ENCODE measurements around the gene AATK. TPM values are rescaled to one million over a fixed set of nuclear protein-coding genes. Genes with fewer than 3 reads are reported as not detected.

AATK gene
- total RNA-seq, 1 experiment from 2014 or later = 4.4 TPM

- TF ChIP-seq ZNF274 (IDR thresholded peaks at IDR 0.05; ENCODE audit: low read depth, low read length) (no peak), ZFX (IDR thresholded peaks at IDR 0.05) (no peak), ELF1 (IDR thresholded peaks at IDR 0.05; ENCODE audit: borderline replicate concordance, low read depth) (no peak), CBX3 (IDR thresholded peaks at IDR 0.05; ENCODE audit: low read depth) (no peak), FOSL1 (IDR thresholded peaks at IDR 0.05; ENCODE audit: low read depth) (no peak), POLR2AphosphoS5 (IDR thresholded peaks at IDR 0.05; ENCODE audit: low read depth, low read length) (no peak), EGR1 (IDR thresholded peaks at IDR 0.05; ENCODE audit: low read depth) (no peak)
- TF ChIP-seq, protein P1, sequence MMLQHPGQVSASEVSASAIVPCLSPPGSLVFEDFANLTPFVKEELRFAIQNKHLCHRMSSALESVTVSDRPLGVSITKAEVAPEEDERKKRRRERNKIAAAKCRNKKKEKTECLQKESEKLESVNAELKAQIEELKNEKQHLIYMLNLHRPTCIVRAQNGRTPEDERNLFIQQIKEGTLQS (IDR thresholded peaks at IDR 0.05) = no peak
- intact Hi-C loops (cut with micrococcal nuclease) = no loop called here
- H3K9me3 ChIP-seq (ENCODE audit: control insufficient read depth in 1 of 2, insufficient read depth in 1 of 2, low read depth in 1 of 2, low read length in 2 of 2) = no peaks in the 10 kb centered on the region
- H3K4me1 ChIP-seq (ENCODE audit: control insufficient read depth in 1 of 2, insufficient read depth in 2 of 2, low read length in 2 of 2) = no peaks in the 10 kb centered on the region
- CTCF ChIA-PET = no interaction called here
- no peak overlapping the region for H3K4me2 ChIP-seq (ENCODE audit: low read length)
- BruUV-seq (replicated peaks) = no TSS peak
- POLR2A ChIA-PET = no interaction called here
- no peaks in the 10 kb centered on the region for H3K9me2 ChIP-seq (ENCODE audit: insufficient read depth)
- DNase-seq (ENCODE audit: low read depth, low spot score) = no peak
- RAD21 ChIA-PET (ENCODE audit: low non-redundant PET in 1 of 2, low total read pairs in 2 of 2, uncharacterized antibody in 2 of 2, unreplicated experiment in 2 of 2) = no interaction called here
- no peak for ATAC-seq
- H3K9ac ChIP-seq (ENCODE audit: low read length) = no peak overlapping the region
- H3K36me3 ChIP-seq (ENCODE audit: control insufficient read depth in 1 of 2, insufficient read depth in 2 of 2, low read length in 2 of 2) = peaks cover 0 to 3% of the 10 kb centered on the region in 2 experiments; a peak in 1 of 4 replicates
- H2AFZ ChIP-seq (ENCODE audit: low read depth, low read length, poor library complexity, severe bottlenecking) = no peak overlapping the region
- no peaks in the 10 kb centered on the region for H3K27me3 ChIP-seq (ENCODE audit: insufficient read depth, low read length)
- no peaks in the 10 kb centered on the region for H3K79me2 ChIP-seq (ENCODE audit: insufficient read depth, low read length)
- H3K27ac ChIP-seq (ENCODE audit: low read depth, low read length) = no peak overlapping the region
- H3K4me3 ChIP-seq (replicated peaks in 1 of 2; ENCODE audit: low read depth in 1 of 2, low read length in 2 of 2) = no peak overlapping the region
- no peaks in the 10 kb centered on the region for H4K20me1 ChIP-seq (ENCODE audit: insufficient read depth)
These were observed 24.6 kb upstream of the AATK start for GRCh38 chr17:81190591-81190990.

DNA sequence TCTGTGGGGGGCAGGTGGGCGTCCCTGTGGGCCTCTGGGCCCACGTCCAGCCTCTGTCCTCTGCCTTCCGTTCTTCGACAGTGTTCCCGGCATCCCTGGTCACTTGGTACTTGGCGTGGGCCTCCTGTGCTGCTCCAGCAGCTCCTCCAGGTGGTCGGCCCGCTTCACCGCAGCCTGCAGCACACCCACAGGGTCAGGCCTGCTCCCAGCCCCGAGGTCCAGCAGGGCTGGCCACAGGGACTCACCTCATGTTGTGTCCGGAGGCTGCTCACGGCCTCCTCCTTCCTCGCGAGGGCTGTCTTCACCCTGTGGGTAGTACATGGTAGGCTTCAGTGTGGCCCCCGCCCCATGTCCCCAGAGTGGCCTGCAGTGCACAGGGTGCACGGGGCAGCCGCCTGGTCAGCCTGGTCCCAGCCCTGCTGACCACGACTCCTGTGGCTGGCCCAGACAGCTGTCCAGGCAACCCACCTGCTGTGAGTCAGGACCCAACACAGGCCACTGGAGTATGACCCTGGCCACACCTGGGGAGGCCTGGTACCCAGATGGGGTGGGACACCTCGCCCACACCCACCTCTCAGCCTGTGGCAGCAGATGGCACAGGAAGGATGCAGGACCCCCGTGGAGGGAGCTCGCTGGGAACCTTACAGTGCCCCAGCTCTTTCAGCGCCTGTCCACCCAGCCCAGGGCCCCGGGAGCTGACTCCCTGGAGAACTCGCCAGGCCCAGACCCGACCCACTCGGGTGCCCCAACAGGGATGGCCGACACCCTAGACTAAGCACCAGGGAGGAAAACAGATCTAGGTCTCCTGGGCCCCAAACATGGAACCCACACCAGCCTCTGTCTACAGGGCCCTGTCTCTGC is 23.9 kb upstream of the AATK start:
- peak; percentile 41 to 49 (median 44); a peak in 4 of 6 replicates for TF ChIP-seq CTCF (IDR thresholded peaks at IDR 0.05 in 2 of 3, conservative IDR thresholded peaks at IDR 0.05 in 1 of 3; ENCODE audit: borderline replicate concordance in 1 of 3, insufficient read depth in 1 of 3, low read depth in 2 of 3, low read length in 2 of 3)
- TF ChIP-seq EZH2phosphoT487 (IDR thresholded peaks at IDR 0.05; ENCODE audit: borderline replicate concordance) = no peak
- no peak for TF ChIP-seq TCF7L2 (IDR thresholded peaks at IDR 0.05; ENCODE audit: borderline replicate concordance, extremely low read depth, insufficient read depth, insufficient read length)
- no peak for TF ChIP-seq POLR2A (IDR thresholded peaks at IDR 0.05; ENCODE audit: borderline replicate concordance, extremely low read depth, insufficient read depth, insufficient read length)
- no peak for TF ChIP-seq FOSL1 (IDR thresholded peaks at IDR 0.05; ENCODE audit: low read depth)

More for the DNA sequence above, 23.9 kb upstream of the AATK start:
- no peaks in the 10 kb centered on the region for H4K20me1 ChIP-seq (ENCODE audit: insufficient read depth)
- no peaks in the 10 kb centered on the region for H3K9me3 ChIP-seq (ENCODE audit: control insufficient read depth in 1 of 2, insufficient read depth in 1 of 2, low read depth in 1 of 2, low read length in 2 of 2)
- DNase-seq (ENCODE audit: low read depth, low spot score) (no peak), ATAC-seq (peak; percentile 60)
- H3K36me3 ChIP-seq (ENCODE audit: control insufficient read depth in 1 of 2, insufficient read depth in 2 of 2, low read length in 2 of 2) = peaks cover 0 to 3% of the 10 kb centered on the region in 2 experiments; a peak in 1 of 4 replicates
- H3K27ac ChIP-seq (ENCODE audit: low read depth, low read length) = no peak overlapping the region
- no peak overlapping the region for H3K4me2 ChIP-seq (ENCODE audit: low read length)
- no peak overlapping the region for H3K9ac ChIP-seq (ENCODE audit: low read length)
- no peaks in the 10 kb centered on the region for H3K27me3 ChIP-seq (ENCODE audit: insufficient read depth, low read length)
- CTCF ChIA-PET = no interaction called here
- POLR2A ChIA-PET = no interaction called here
- H3K4me1 ChIP-seq (ENCODE audit: control insufficient read depth in 1 of 2, insufficient read depth in 2 of 2, low read length in 2 of 2) = no peaks in the 10 kb centered on the region
- no peaks in the 10 kb centered on the region for H3K9me2 ChIP-seq (ENCODE audit: insufficient read depth)
- no peaks in the 10 kb centered on the region for H3K79me2 ChIP-seq (ENCODE audit: insufficient read depth, low read length)
- no TSS peak for BruUV-seq (replicated peaks)
- no peak overlapping the region for H2AFZ ChIP-seq (ENCODE audit: low read depth, low read length, poor library complexity, severe bottlenecking)
- intact Hi-C loops (cut with micrococcal nuclease) = no loop called here
- no peak overlapping the region for H3K4me3 ChIP-seq (replicated peaks in 1 of 2; ENCODE audit: low read depth in 1 of 2, low read length in 2 of 2)
- RAD21 ChIA-PET (ENCODE audit: low non-redundant PET in 1 of 2, low total read pairs in 2 of 2, uncharacterized antibody in 2 of 2, unreplicated experiment in 2 of 2) = no interaction called here

Data from HCT116 (cell line).